GM20000 (cell line): ENCODE data around the gene STX3.

Source experiments
- DNase-seq: peaks from one replicate; pipeline ENCODE4 v3.0.0; 2012; ENCODE audit warnings: low spot score
- CTCF ChIP-seq: IDR thresholded peaks from 2 replicates; pipeline ENCODE4 v1.5.1; 2012; ENCODE audit warnings: mild to moderate bottlenecking, control low read depth; ENCODE audit errors: extremely low read depth, missing control alignments

STX3 gene

GRCh38 chr11:59758401-59759037, 3.3 kb downstream of the STX3 start:
- DNase-seq, result no peak
- no peak for TF ChIP-seq CTCF

- no peak for DNase-seq
- TF ChIP-seq CTCF, result no peak
Observed at GRCh38 chr11:59759900-59760299, 4.7 kb downstream of the STX3 start.

- TF ChIP-seq CTCF, result no peak
- no peak for DNase-seq
Observed at GRCh38 chr11:59760771-59761170, 5.6 kb downstream of the STX3 start.

- no peak for DNase-seq
- no peak for TF ChIP-seq CTCF
Observed at GRCh38 chr11:59761993-59762392, 6.8 kb downstream of the STX3 start.

GRCh38 chr11:59765068-59765735, 10.0 kb downstream of the STX3 start:
- no peak for TF ChIP-seq CTCF
- no peak for DNase-seq

- no peak for DNase-seq
- TF ChIP-seq CTCF, result no peak
Observed at GRCh38 chr11:59766542-59767224, 11.5 kb downstream of the STX3 start.

GRCh38 chr11:59767225-59767611, 12.0 kb downstream of the STX3 start:
- no peak for TF ChIP-seq CTCF
- DNase-seq, result no peak
